GM12878 (cell line): Measurements from ENCODE around the gene HSD17B1. TPM values are rescaled to one million over a fixed set of nuclear protein-coding genes. Genes with fewer than 3 reads are reported as not detected.

Experiments used
- ATAC-seq: fragments of 200-7000 bp; cut with Tn5 transposase; 3 replicates; pipeline ENCODE4 v1.9.1; 2020; ENCODE audit warnings: mild to moderate bottlenecking, moderate library complexity
- BruUV-seq: library from RNA; stranded (reverse); fragments of 400-500 nt; replicated peaks from 2 replicates; lab custom pipeline; 2021; lab: Mats Ljungman, UMichigan
- CTCF ChIA-PET: fragments of 300-600 bp; sonication (Branson Sonifier 250); formaldehyde crosslinking; extraction: SDS; loops from one replicate; lab custom pipeline; 2021; ENCODE audit warnings: inconsistent platforms; lab: Yijun Ruan, JAX
- POLR2A ChIA-PET: fragments of 350-600 bp; formaldehyde crosslinking; extraction: SDS; loops from one replicate; lab custom pipeline; 2021; ENCODE audit warnings: inconsistent platforms; lab: Charles Lee
- RAD21 ChIA-PET: fragments of 300-600 bp; sonication (Branson Sonifier 250); formaldehyde crosslinking; loops from one replicate; lab custom pipeline; 2023; ENCODE audit warnings: antibody characterized with exemption; ENCODE audit not compliant: unreplicated experiment; lab: Charles Lee
- SMC1A ChIA-PET: fragments of 300-600 bp; sonication (Branson Sonifier 250); formaldehyde crosslinking; loops from one replicate; lab custom pipeline; 2023; ENCODE audit not compliant: unreplicated experiment, uncharacterized antibody; lab: Charles Lee
- DNase-seq: peaks from one replicate; pipeline ENCODE4 v3.0.0-alpha.2; 2011; ENCODE audit warnings: low read depth, low spot score
- FAIRE-seq: peaks from 3 replicates; lab custom pipeline; 2011; peaks lifted over from hg19 to GRCh38; lab: Jason Lieb, UNC
- H2AFZ ChIP-seq: 2 replicates; pipeline ENCODE4 v1.6.0; 2011; ENCODE audit warnings: low read depth, low read length, control low read depth; ENCODE audit not compliant: control insufficient read depth
- H3K27ac ChIP-seq: 2 replicates; pipeline ENCODE4 v1.5.1; 2011; ENCODE audit warnings: control low read depth; ENCODE audit not compliant: control insufficient read depth, insufficient read depth
- H3K27me3 ChIP-seq, 2 experiments: replicated peaks in 1 of 2; 2 replicates each; pipeline versions ENCODE4 v1.6.0 to v1.6.1; 2011; ENCODE audit warnings: low read length in 1 of 2; ENCODE audit not compliant: control insufficient read depth in 2 of 2, insufficient read depth in 2 of 2
- H3K36me3 ChIP-seq, 2 experiments: 2 replicates each; pipeline ENCODE4 v1.5.1; 2011; ENCODE audit warnings: low read length in 1 of 2; ENCODE audit not compliant: control insufficient read depth in 2 of 2, insufficient read depth in 2 of 2
- H3K4me1 ChIP-seq: 2 replicates; pipeline ENCODE4 v1.6.1; 2011; ENCODE audit warnings: mild to moderate bottlenecking, low read length, moderate library complexity, mixed read lengths; ENCODE audit not compliant: control insufficient read depth, insufficient read depth
- H3K4me2 ChIP-seq: 2 replicates; pipeline ENCODE4 v1.6.0; 2011; ENCODE audit warnings: control low read depth; ENCODE audit not compliant: control insufficient read depth, insufficient read depth
- H3K4me3 ChIP-seq: fragments of 200-600 bp; sonication (generic); 2 replicates; pipeline ENCODE4 v1.5.1; 2016
- H3K79me2 ChIP-seq: 2 replicates; pipeline ENCODE4 v1.6.0; 2011; ENCODE audit warnings: low read length; ENCODE audit not compliant: control insufficient read depth, insufficient read depth
- H3K9ac ChIP-seq: 2 replicates; pipeline ENCODE4 v1.8.0; 2011; ENCODE audit warnings: low read length, control low read depth, mixed read lengths; ENCODE audit not compliant: control insufficient read depth, insufficient read depth
- H3K9me3 ChIP-seq: replicated peaks from 3 replicates; pipeline ENCODE4 v1.5.1; 2011; ENCODE audit warnings: mild to moderate bottlenecking, low read length; ENCODE audit not compliant: control insufficient read depth, insufficient read depth
- H4K20me1 ChIP-seq: 2 replicates; pipeline ENCODE4 v1.6.0; 2011; ENCODE audit not compliant: control insufficient read depth, insufficient read depth
- BACH1 ChIP-seq: fragments of 450-650 bp; IDR thresholded peaks from 2 replicates; pipeline ENCODE4 v1.6.1; 2017; ENCODE audit warnings: mild to moderate bottlenecking, borderline replicate concordance
- BCL3 ChIP-seq: IDR thresholded peaks from 2 replicates; pipeline ENCODE4 v1.6.1; 2011; ENCODE audit warnings: borderline replicate concordance, low read depth, mild to moderate bottlenecking, moderate library complexity, low read length; ENCODE audit not compliant: insufficient read depth, poor library complexity, severe bottlenecking
- CBX5 ChIP-seq: sonication (generic); IDR thresholded peaks from 2 replicates; pipeline ENCODE4 v1.6.1; 2016; ENCODE audit warnings: low read depth, moderate library complexity, mild to moderate bottlenecking, inconsistent platforms
- CTCF ChIP-seq, 3 experiments: IDR thresholded peaks in 2 of 3; conservative IDR thresholded peaks in 1 of 3; 2 replicates each; pipeline ENCODE4 v1.5.1; 2011; ENCODE audit warnings: low read depth in 3 of 3, low read length in 3 of 3, mild to moderate bottlenecking in 3 of 3, control low read depth in 2 of 3, moderate library complexity in 2 of 3, inconsistent platforms in 1 of 3, mixed read lengths in 1 of 3; ENCODE audit not compliant: control insufficient read depth in 2 of 3, insufficient read depth in 1 of 3; ENCODE audit errors: extremely low read depth in 1 of 3
- NBN ChIP-seq: fragments of 450-650 bp; IDR thresholded peaks from 2 replicates; pipeline ENCODE4 v1.6.1; 2016
- NR2C2 ChIP-seq: IDR thresholded peaks from 2 replicates; pipeline ENCODE4 v1.6.1; 2011; ENCODE audit warnings: borderline replicate concordance, low read depth; ENCODE audit not compliant: control insufficient read depth, insufficient read length
- RAD21 ChIP-seq: IDR thresholded peaks from 2 replicates; pipeline ENCODE4 v1.6.1; 2011; ENCODE audit warnings: mild to moderate bottlenecking, low read depth, low read length, moderate library complexity; ENCODE audit not compliant: insufficient read depth
- SMARCA5 ChIP-seq: fragments of 450-650 bp; IDR thresholded peaks from 2 replicates; pipeline ENCODE4 v1.6.1; 2017; ENCODE audit warnings: mild to moderate bottlenecking
- TCF3 ChIP-seq: IDR thresholded peaks from 2 replicates; pipeline ENCODE4 v1.6.1; 2012; ENCODE audit warnings: low read depth, mild to moderate bottlenecking, low read length, borderline replicate concordance; ENCODE audit not compliant: insufficient read depth
- WRNIP1 ChIP-seq: IDR thresholded peaks from 2 replicates; pipeline ENCODE4 v1.6.1; 2011; ENCODE audit warnings: low read depth, low read length, improper control_type of control experiment, borderline replicate concordance
- YY1 ChIP-seq: IDR thresholded peaks from 2 replicates; pipeline ENCODE4 v1.6.1; 2011; ENCODE audit warnings: low read depth, mild to moderate bottlenecking, low read length
- ZBTB33 ChIP-seq: fragments of 450-650 bp; IDR thresholded peaks from 2 replicates; pipeline ENCODE4 v1.6.1; 2017; ENCODE audit warnings: mild to moderate bottlenecking
- ZNF207 ChIP-seq: fragments of 450-650 bp; IDR thresholded peaks from 2 replicates; pipeline ENCODE4 v1.6.1; 2014; ENCODE audit warnings: antibody characterized with exemption, mild to moderate bottlenecking, borderline replicate concordance
- ZNF592 ChIP-seq: fragments of 450-650 bp; IDR thresholded peaks from 2 replicates; pipeline ENCODE4 v1.6.1; 2017; ENCODE audit warnings: mild to moderate bottlenecking, moderate library complexity
- WGBS: methylation state at CpG from one replicate; pipeline ENCODE4 v1.1.6; 2016; ENCODE audit warnings: low lambda C conversion rate; ENCODE audit not compliant: insufficient replicate concordance, insufficient coverage; ENCODE audit errors: missing lambda C conversion rate; 5-methylcytosine and 5-hydroxymethylcytosine counted together
- in situ Hi-C: fragments of 300-500 bp; cut with MboI; formaldehyde crosslinking; loops from 9 replicates; pipeline ENCODE4 v1.14.3; 2018; ENCODE audit warnings: mixed read lengths
- intact Hi-C: fragments of 100-400 bp; cut with micrococcal nuclease; formaldehyde crosslinking; loops from one replicate; pipeline ENCODE4 v1.14.2; 2022; ENCODE audit not compliant: unreplicated experiment
- polyA plus RNA-seq, 11 experiments: library from polyadenylated mRNA; depleted of rRNA in 4 of 11; unstranded in 6 of 11; stranded (reverse) in 5 of 11; fragments of >200 nt; fragmentation: Nextera tagmentation in 4 of 11; fragmentation: Illumina TruSeq in 1 of 11; extraction: Ambion mirVana in 4 of 11; extraction: Trizol in 1 of 11; gene quantifications; 1 replicate in 1 of 11; 2 replicates in 10 of 11; pipeline versions ENCODE4 v1.2.1 to v1.2.3, GENCODE V29; 2011 to 2016; ENCODE audit warnings: inconsistent platforms in 2 of 11, missing spikeins in 2 of 11, low read depth in 1 of 11
- total RNA-seq, 4 experiments: library from RNA; depleted of rRNA in 3 of 4; stranded (reverse); fragments of >200 nt in 3 of 4; fragmentation: Illumina TruSeq in 1 of 4; extraction: Trizol in 1 of 4; gene quantifications; 2 replicates each; pipeline versions ENCODE4 v1.2.1 to v1.2.3, GENCODE V29; 2013 to 2021

HSD17B1 gene
- total and polyA plus RNA-seq, 10 of the 15 experiments (the other 5 are each of a cell fraction or from before 2014, with no cell fraction given): 0.15 to 1.1 (median 0.42) TPM

- in situ Hi-C loops (no loop called here), intact Hi-C loops (loop anchor here (1.0 to 5.0 kb wide), 3 partner anchors 89 to 195 kb away; no protein-coding TSS in a partner anchor)
- 7% methylated on average over 9 of the region's 9 CpGs for WGBS
- Histone ChIP-seq H3K79me2 (no peaks in the 10 kb centered on the region), H4K20me1 (no peaks in the 10 kb centered on the region; the same call in 1 of the 2 replicates), H3K36me3 (peaks cover 4 to 11% of the 10 kb centered on the region in 2 experiments; a peak in 3 of 4 replicates), H3K27ac (no peak overlapping the region), H3K27me3 (no peaks in the 10 kb centered on the region), H3K9ac (no peak overlapping the region), H2AFZ (no peak overlapping the region), H3K9me3 (no peaks in the 10 kb centered on the region), H3K4me3 (no peak overlapping the region), H3K4me2 (no peak overlapping the region), H3K4me1 (peaks cover 4% of the 10 kb centered on the region)
- no peak for DNase-seq
- ChIA-PET CTCF (interaction anchor here (0.6 to 10.4 kb wide), 27 partner anchors 9 to 205 kb away, joined by 3 to 120 read pairs (median 3); no protein-coding TSS in a partner anchor), RAD21 (interaction anchor here (0.6 to 1.3 kb wide), 9 partner anchors 8 to 114 kb away, joined by 3 to 7 read pairs (median 3); no protein-coding TSS in a partner anchor), POLR2A (no interaction called here), SMC1A (interaction anchor here (0.5 to 2.9 kb wide), 14 partner anchors 10 to 1837 kb away, joined by 3 to 8 read pairs (median 4); no protein-coding TSS in a partner anchor)
- FAIRE-seq: peak; percentile 77
- no TSS peak for BruUV-seq
- ATAC-seq: peak; percentile 85
- TF ChIP-seq BACH1 (peak; percentile 39; the same call in 1 of the 2 replicates), CTCF (IDR thresholded peaks at IDR 0.05 in 2 of 3, conservative IDR thresholded peaks at IDR 0.05 in 1 of 3; ENCODE audit: control insufficient read depth in 2 of 3, extremely low read depth in 1 of 3, insufficient read depth in 1 of 3, low read depth in 3 of 3, low read length in 3 of 3) (peak; percentile 93 to 98 (median 98); a peak in 5 of 6 replicates), SMARCA5 (peak; percentile 77; the same call in 1 of the 2 replicates), NR2C2 (no peak), RAD21 (peak; percentile 85), YY1 (peak; percentile 52), CBX5 (no peak), TCF3 (no peak), ZNF592 (0 out of 2 replicates have a peak, but pooled peaks have one; percentile 47), BCL3 (no peak), ZNF207 (no peak), NBN (0 out of 2 replicates have a peak, but pooled peaks have one; percentile 30), ZBTB33 (no peak), WRNIP1 (no peak)
These were observed 35.2 kb upstream of the HSD17B1 start for GRCh38 chr17:42517516-42517915.
